ENCODE data around the gene MPZL3. TPM values are rescaled to one million over a fixed set of nuclear protein-coding genes. Genes with fewer than 3 reads are reported as not detected.

The MPZL3 gene
- total and polyA plus RNA-seq, 2 experiments from 2014 or later, result 0.92 to 2.9 TPM

GRCh38 chr11:118180300-118180703 lies 71.9 kb downstream of the MPZL3 start:
- TF ChIP-seq ZNF331 (CRISPR knock-in tag; IDR thresholded peaks at IDR 0.05; ENCODE audit: low read depth) (no peak), JUNB (IDR thresholded peaks at IDR 0.05; ENCODE audit: unreplicated experiment) (no peak), POLR2AphosphoS5 (IDR thresholded peaks at IDR 0.05; ENCODE audit: low read depth) (no peak), CREB1 (CRISPR knock-in tag; IDR thresholded peaks at IDR 0.05; ENCODE audit: low read depth) (0 out of 2 replicates have a peak, but pooled peaks have one; percentile 55)
- no peak overlapping the region for H3K27ac Mint-ChIP-seq
- no peaks in the 10 kb centered on the region for H3K9me2 ChIP-seq (ENCODE audit: insufficient read depth)
- peak; percentile 89 for DNase-seq (ENCODE audit: low spot score)
- peaks cover 10% of the 10 kb centered on the region for H3K4me1 ChIP-seq (ENCODE audit: insufficient read depth)
- H3K4me1 Mint-ChIP-seq, result peaks cover 28% of the 10 kb centered on the region
- peak overlapping the region; percentile 50; the same call in 1 of the 2 replicates for H3K4me3 ChIP-seq
- H3K27ac ChIP-seq (ENCODE audit: low read depth), result no peak overlapping the region
- H3K27me3 Mint-ChIP-seq (ENCODE audit: insufficient read depth, low read depth, poor library complexity), result peaks cover 14% of the 10 kb centered on the region
- peaks cover 18% of the 10 kb centered on the region for H3K27me3 ChIP-seq (ENCODE audit: insufficient read depth)
- peak overlapping the region; percentile 57 for H3K4me3 Mint-ChIP-seq
- H3K79me2 ChIP-seq (replicated peaks; ENCODE audit: insufficient read depth), result no peaks in the 10 kb centered on the region
- no peaks in the 10 kb centered on the region for H3K9me3 Mint-ChIP-seq
- no peaks in the 10 kb centered on the region for H3K36me3 Mint-ChIP-seq (ENCODE audit: low read depth)
- peak; percentile 84 for ATAC-seq
- peak overlapping the region; percentile 98 for H2AFZ ChIP-seq
- H4K20me1 ChIP-seq (replicated peaks; ENCODE audit: insufficient read depth), result no peaks in the 10 kb centered on the region
- H3F3A ChIP-seq (replicated peaks; ENCODE audit: low read depth), result no peaks in the 10 kb centered on the region
- peak overlapping the region; percentile 81 for H3K4me2 ChIP-seq
- H3K36me3 ChIP-seq (ENCODE audit: insufficient read depth), result no peaks in the 10 kb centered on the region

- Histone ChIP-seq H3K36me3 (ENCODE audit: insufficient read depth) (no peaks in the 10 kb centered on the region; the same call in 1 of the 2 replicates), H3K4me1 (ENCODE audit: insufficient read depth) (peaks cover 21% of the 10 kb centered on the region), H3K4me3 (no peak overlapping the region), H3K9me2 (ENCODE audit: insufficient read depth) (no peaks in the 10 kb centered on the region), H3F3A (replicated peaks; ENCODE audit: low read depth) (no peaks in the 10 kb centered on the region), H3K79me2 (replicated peaks; ENCODE audit: insufficient read depth) (no peaks in the 10 kb centered on the region), H4K20me1 (replicated peaks; ENCODE audit: insufficient read depth) (no peaks in the 10 kb centered on the region), H3K27ac (ENCODE audit: low read depth) (no peak overlapping the region), H3K27me3 (ENCODE audit: insufficient read depth) (peaks cover 53% of the 10 kb centered on the region), H2AFZ (no peak overlapping the region), H3K4me2 (no peak overlapping the region)
- Mint-ChIP-seq H3K4me3 (peak overlapping the region; percentile 79), H3K27me3 (ENCODE audit: insufficient read depth, low read depth, poor library complexity) (peaks cover 30% of the 10 kb centered on the region), H3K36me3 (ENCODE audit: low read depth) (no peaks in the 10 kb centered on the region), H3K9me3 (no peaks in the 10 kb centered on the region; the same call in 2 of the 3 replicates), H3K4me1 (peaks cover 39% of the 10 kb centered on the region), H3K27ac (no peak overlapping the region)
- DNase-seq (ENCODE audit: low spot score), result no peak
- no peak for ATAC-seq
- TF ChIP-seq ZNF331 (CRISPR knock-in tag; IDR thresholded peaks at IDR 0.05; ENCODE audit: low read depth) (no peak), ZNF114 (CRISPR knock-in tag; IDR thresholded peaks at IDR 0.05) (no peak), REST (IDR thresholded peaks at IDR 0.05; ENCODE audit: unreplicated experiment) (no peak), STAT1 (IDR thresholded peaks at IDR 0.05; ENCODE audit: unreplicated experiment) (no peak), ZNF462 (CRISPR knock-in tag; IDR thresholded peaks at IDR 0.05) (no peak), CREB1 (CRISPR knock-in tag; IDR thresholded peaks at IDR 0.05; ENCODE audit: low read depth) (no peak), NANOG (IDR thresholded peaks at IDR 0.05; ENCODE audit: borderline replicate concordance) (no peak), EZH2 (IDR thresholded peaks at IDR 0.05; ENCODE audit: low read depth, unreplicated experiment) (no peak), CTCF (conservative IDR thresholded peaks at IDR 0.05; ENCODE audit: low read depth in 2 of 2) (no peak)
These were observed 75.4 kb downstream of the MPZL3 start for GRCh38 chr11:118176778-118177134.

All from GM23338 (cell line).